A549 (cell line): ENCODE data around the gene SELENBP1. TPM values are rescaled to one million over a fixed set of nuclear protein-coding genes. Genes with fewer than 3 reads are reported as not detected.
A peak's percentile ranks its signal among the peaks of the same experiment; 100 is the strongest.

ENCODE experiments used
- ATAC-seq, 2 experiments: fragments of 200-7000 bp in 1 of 2; fragments of >200 bp in 1 of 2; cut with Nextera tagmentation in 1 of 2; cut with Tn5 transposase in 1 of 2; 3 replicates each; pipeline versions ENCODE4 v1.8.0 to v1.9.1; 2018 to 2020; ENCODE audit warnings: mild to moderate bottlenecking in 1 of 2, moderate library complexity in 1 of 2
- CTCF ChIA-PET: fragments of 300-600 bp; sonication (Branson Sonifier 250); formaldehyde crosslinking; extraction: SDS; loops from one replicate; lab custom pipeline; 2021; ENCODE audit warnings: antibody characterized with exemption, inconsistent platforms; lab: Yijun Ruan, JAX
- POLR2A ChIA-PET: fragments of 350-600 bp; formaldehyde crosslinking; extraction: SDS; loops from one replicate; lab custom pipeline; 2021; ENCODE audit warnings: antibody characterized with exemption, inconsistent platforms; lab: Yijun Ruan, JAX
- DNase-seq, 2 experiments: peaks; one replicate each; pipeline versions ENCODE4 v3.0.0 to v3.0.0-alpha.2; 2011 to 2016; ENCODE audit warnings: low read depth in 1 of 2, low spot score in 1 of 2
- FAIRE-seq: peaks from 2 replicates; lab custom pipeline; 2011; peaks lifted over from hg19 to GRCh38; lab: Jason Lieb, UNC
- H3K27ac ChIP-seq, 2 experiments: fragments of >200 bp; sonication (Bioruptor Twin); formaldehyde crosslinking; 3 replicates each; pipeline ENCODE4 v1.5.1; 2016 to 2017
- H3K4me1 ChIP-seq: fragments of >200 bp; sonication (Bioruptor Twin); formaldehyde crosslinking; 3 replicates; pipeline ENCODE4 v1.6.1; 2016
- H3K4me2 ChIP-seq: fragments of >200 bp; sonication (Bioruptor Twin); formaldehyde crosslinking; 3 replicates; pipeline ENCODE4 v1.6.1; 2016
- H3K4me3 ChIP-seq: fragments of >200 bp; sonication (Bioruptor Twin); formaldehyde crosslinking; 3 replicates; pipeline ENCODE4 v1.5.1; 2016
- H3K9me3 ChIP-seq: fragments of >200 bp; sonication (Bioruptor Twin); formaldehyde crosslinking; 3 replicates; pipeline ENCODE4 v1.6.1; 2016
- BCL3 ChIP-seq: fragments of >200 bp; sonication (Bioruptor Twin); formaldehyde crosslinking; IDR thresholded peaks from 3 replicates; pipeline ENCODE4 v1.6.1; 2016
- CHD2 ChIP-seq: fragments of 150-350 bp; IDR thresholded peaks from 2 replicates; pipeline ENCODE4 v1.6.1; 2014; ENCODE audit warnings: low read length; ENCODE audit not compliant: partially characterized antibody
- CHD4 ChIP-seq: fragments of 200-600 bp; sonication (generic); IDR thresholded peaks from 2 replicates; pipeline ENCODE4 v1.6.1; 2016; ENCODE audit warnings: antibody characterized with exemption, mild to moderate bottlenecking, borderline replicate concordance
- EHMT2 ChIP-seq: fragments of 200-600 bp; sonication (generic); IDR thresholded peaks from 2 replicates; pipeline ENCODE4 v1.6.1; 2016; ENCODE audit warnings: antibody characterized with exemption, low read depth, mild to moderate bottlenecking, moderate library complexity
- ESRRA ChIP-seq: fragments of 150-350 bp; IDR thresholded peaks from 2 replicates; pipeline ENCODE4 v1.6.1; 2014; ENCODE audit warnings: mild to moderate bottlenecking, low read length, borderline replicate concordance
- FOSL2 ChIP-seq, 2 experiments: fragments of 450-650 bp in 1 of 2; fragments of >200 bp in 1 of 2; sonication (Bioruptor Twin) in 1 of 2; formaldehyde crosslinking; IDR thresholded peaks; 2 replicates each; pipeline versions ENCODE4 v1.5.0 to v1.6.1; 2016 to 2020; ENCODE audit warnings: mild to moderate bottlenecking in 1 of 2, moderate library complexity in 1 of 2
- HES2 ChIP-seq: fragments of >200 bp; sonication (Bioruptor Twin); formaldehyde crosslinking; IDR thresholded peaks from 2 replicates; pipeline ENCODE4 v1.6.1; 2016
- HEYL ChIP-seq: fragments of 250-450 bp; sonication (Bioruptor Pico); IDR thresholded peaks from 2 replicates; pipeline ENCODE4 v1.8.0; 2021; ENCODE audit warnings: mild to moderate bottlenecking, moderate library complexity
- JUNB ChIP-seq: fragments of >200 bp; sonication (Bioruptor Twin); formaldehyde crosslinking; IDR thresholded peaks from 2 replicates; pipeline ENCODE4 v1.6.1; 2016
- MYC ChIP-seq: IDR thresholded peaks from 2 replicates; pipeline ENCODE4 v1.6.1; 2012; ENCODE audit warnings: mild to moderate bottlenecking, inconsistent platforms, low read length, improper control_type of control experiment, borderline replicate concordance
- NR3C1 ChIP-seq: fragments of >200 bp; sonication (Bioruptor Twin); formaldehyde crosslinking; IDR thresholded peaks from 3 replicates; pipeline ENCODE4 v1.6.1; 2017
- PBX3 ChIP-seq: IDR thresholded peaks from 2 replicates; pipeline ENCODE4 v1.6.1; 2012
- PHF8 ChIP-seq: fragments of 200-600 bp; sonication (generic); IDR thresholded peaks from 2 replicates; pipeline ENCODE4 v1.6.1; 2016; ENCODE audit warnings: low read depth, mild to moderate bottlenecking, antibody characterized with exemption, moderate library complexity, borderline replicate concordance
- POLR2A ChIP-seq: IDR thresholded peaks from 2 replicates; pipeline ENCODE4 v1.6.1; 2012; ENCODE audit warnings: mild to moderate bottlenecking, low read length
- POLR2AphosphoS2 ChIP-seq: conservative IDR thresholded peaks from 2 replicates; pipeline ENCODE4 v1.6.1; 2012; ENCODE audit warnings: low read length, improper control_type of control experiment, inconsistent platforms
- RNF2 ChIP-seq: fragments of 200-600 bp; sonication (generic); IDR thresholded peaks from 2 replicates; pipeline ENCODE4 v1.6.1; 2016; ENCODE audit warnings: low read depth, mild to moderate bottlenecking, antibody characterized with exemption, moderate library complexity, borderline replicate concordance
- SMC3 ChIP-seq: fragments of >200 bp; sonication (Bioruptor Twin); formaldehyde crosslinking; IDR thresholded peaks from 3 replicates; pipeline ENCODE4 v1.6.1; 2018; ENCODE audit warnings: inconsistent platforms
- TP53 ChIP-seq: fragments of 250-450 bp; sonication (Bioruptor Pico); IDR thresholded peaks from 2 replicates; pipeline ENCODE4 v1.5.0; 2021; ENCODE audit warnings: mild to moderate bottlenecking, moderate library complexity
- USF2 ChIP-seq: fragments of 450-650 bp; IDR thresholded peaks from 2 replicates; pipeline ENCODE4 v1.6.1; 2014; ENCODE audit warnings: antibody characterized with exemption
- ZC3H11A ChIP-seq: fragments of 450-650 bp; IDR thresholded peaks from 2 replicates; pipeline ENCODE4 v1.6.1; 2014; ENCODE audit warnings: antibody characterized with exemption, mild to moderate bottlenecking
- ZNF302 ChIP-seq: fragments of 250-450 bp; sonication (Bioruptor Pico); IDR thresholded peaks from 2 replicates; pipeline ENCODE4 v1.9.0; 2021; ENCODE audit warnings: inconsistent platforms, mild to moderate bottlenecking, moderate library complexity
- ZSCAN20 ChIP-seq: fragments of 250-450 bp; sonication (Bioruptor Pico); IDR thresholded peaks from 2 replicates; pipeline ENCODE4 v1.8.0; 2022; ENCODE audit warnings: mild to moderate bottlenecking, moderate library complexity
- WGBS: methylation state at CpG from one replicate; pipeline ENCODE4 v1.1.6; 2017; ENCODE audit errors: missing lambda C conversion rate; 5-methylcytosine and 5-hydroxymethylcytosine counted together
- polyA plus RNA-seq, 4 experiments: library from polyadenylated mRNA; depleted of rRNA in 3 of 4; stranded (reverse); fragments of >200 nt; fragmentation: RNase III in 1 of 4; extraction: RNeasy Plus Mini Kit Qiagen cat#74134 plus additional on column Dnase treatment in 1 of 4; gene quantifications; 2 replicates in 3 of 4; 3 replicates in 1 of 4; pipeline ENCODE4 v1.2.3, GENCODE V29; 2011 to 2017
- TF ChIP-seq, protein P1 (sequence below): fragments of >200 bp; sonication (Bioruptor Twin); formaldehyde crosslinking; IDR thresholded peaks from 3 replicates; pipeline ENCODE4 v1.5.1; 2016
- TF ChIP-seq, protein P2 (sequence below): fragments of 200-600 bp; sonication (generic); IDR thresholded peaks from 2 replicates; pipeline ENCODE4 v1.6.1; 2016; ENCODE audit warnings: antibody characterized with exemption, mild to moderate bottlenecking, moderate library complexity
- TF ChIP-seq, protein P3 (sequence below): IDR thresholded peaks from 2 replicates; pipeline ENCODE4 v1.6.1; 2012

Gene SELENBP1
- polyA plus RNA-seq, 2 of the 4 experiments (the other 2 are of a cell fraction), result 12.8 to 28.6 TPM

DNA sequence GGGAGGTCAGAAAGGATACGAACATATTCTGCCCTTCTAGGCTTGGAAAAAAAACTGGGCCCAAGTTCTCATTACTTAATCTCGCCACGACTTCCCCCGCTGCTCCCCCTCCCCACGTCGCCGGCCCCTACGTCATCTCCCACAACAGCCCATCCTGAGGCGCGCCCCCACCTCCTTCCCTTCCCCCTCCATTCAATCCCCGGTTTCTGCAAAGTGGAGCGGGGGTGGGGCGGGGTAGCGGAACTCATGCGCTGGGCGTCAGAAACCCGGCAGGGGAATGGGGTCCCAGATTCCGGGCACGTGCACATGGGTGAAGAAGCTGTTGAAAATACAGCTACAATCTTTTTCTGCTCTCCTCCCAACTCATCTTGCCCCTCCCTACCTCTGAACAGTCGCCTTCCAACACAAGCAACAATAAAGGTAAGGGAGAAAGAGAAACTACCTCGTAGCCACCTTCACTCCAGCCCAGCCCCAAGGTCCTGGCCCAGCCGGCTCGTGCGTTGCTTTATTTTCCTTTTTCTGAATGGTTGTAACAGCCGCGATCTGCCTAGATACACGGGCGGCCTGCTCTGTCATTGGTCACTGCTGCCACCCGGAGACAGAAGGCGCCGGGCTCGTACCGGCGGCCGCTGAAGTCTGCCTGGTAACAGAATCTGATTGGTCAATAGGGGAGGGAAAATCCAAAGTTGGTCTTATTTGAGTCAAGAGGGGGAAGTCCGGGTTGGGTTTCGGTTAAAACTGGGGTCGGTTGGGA lies 25.6 kb downstream of the SELENBP1 start, which contains the start of gene RFX5 (continued):
- TF ChIP-seq USF2 (0 out of 2 replicates have a peak, but pooled peaks have one; percentile 34), MYC (peak; percentile 83; the same call in 1 of the 2 replicates), CHD2 (peak; percentile 65), PBX3 (no peak), POLR2A (peak; percentile 33), SMC3 (no peak)
- TF ChIP-seq, all 56 proteins: peak for 11

DNA sequence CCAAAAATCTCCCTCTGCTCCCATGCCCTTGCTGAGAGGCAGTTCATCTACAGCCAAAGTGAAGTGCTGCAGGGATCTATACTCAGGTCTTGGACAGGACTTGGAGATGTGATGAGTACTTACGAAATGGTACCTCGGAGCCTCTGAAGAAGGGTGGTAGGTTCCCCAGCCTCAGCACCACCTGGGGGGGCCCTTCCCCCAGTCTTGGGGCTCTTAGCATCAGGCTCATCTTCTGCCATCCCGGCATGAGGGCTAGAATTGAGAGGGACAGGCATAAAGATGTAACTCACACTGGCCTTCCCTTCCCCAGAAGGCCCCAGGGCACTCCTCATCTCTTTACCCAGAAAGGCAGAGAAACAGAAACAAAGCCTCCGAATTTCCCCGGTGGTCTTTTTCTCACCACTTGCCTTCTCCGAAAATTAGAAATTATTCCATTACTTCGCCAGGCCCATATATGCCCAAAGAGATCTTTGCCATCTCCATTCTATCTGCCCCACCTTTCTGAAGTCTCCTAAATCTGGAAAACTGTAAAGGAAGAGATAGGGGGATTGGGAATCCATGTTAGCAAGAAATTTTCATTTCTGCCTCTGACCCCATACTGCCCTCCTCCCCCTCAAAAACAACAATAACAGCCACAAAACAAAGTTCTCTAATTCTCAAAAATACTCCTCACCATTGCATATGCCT lies 26.3 kb downstream of the SELENBP1 start:
- Histone ChIP-seq H3K4me1 (peaks cover 16% of the 10 kb centered on the region), H3K9me3 (no peaks in the 10 kb centered on the region), H3K4me3 (peak overlapping the region; percentile 65), H3K4me2 (peak overlapping the region; percentile 93), H3K27ac (peak overlapping the region; percentile 89 to 91)
- ChIA-PET CTCF (interaction anchor here (1.3 to 11.2 kb wide), 2 partner anchors 34 to 490 kb away, joined by 4 to 831 read pairs; partner anchors contain the start of gene PI4KB), POLR2A (interaction anchor here (2.0 kb wide), 1 partner anchor 53 kb away, joined by 9 read pairs; the partner anchor contains the start of gene PSMB4)
- no peak for FAIRE-seq
- ATAC-seq, result no peak
- 58% methylated on average over 7 of the region's 7 CpGs for WGBS
- TF ChIP-seq NR3C1 (no peak), ZNF302 (CRISPR knock-in tag) (no peak), HES2 (no peak), ZSCAN20 (CRISPR knock-in tag) (no peak), ESRRA (no peak), POLR2AphosphoS2 (no peak), BCL3 (no peak), TP53 (CRISPR knock-in tag) (no peak), JUNB (no peak), PHF8 (no peak), HEYL (CRISPR knock-in tag) (no peak), CHD4 (no peak), FOSL2 (IDR thresholded peaks at IDR 0.05) (no peak), FOSL2 (CRISPR knock-in tag; IDR thresholded peaks at IDR 0.05) (no peak), EHMT2 (no peak), ZC3H11A (no peak), PBX3 (no peak), RNF2 (no peak)
- TF ChIP-seq, protein P1, sequence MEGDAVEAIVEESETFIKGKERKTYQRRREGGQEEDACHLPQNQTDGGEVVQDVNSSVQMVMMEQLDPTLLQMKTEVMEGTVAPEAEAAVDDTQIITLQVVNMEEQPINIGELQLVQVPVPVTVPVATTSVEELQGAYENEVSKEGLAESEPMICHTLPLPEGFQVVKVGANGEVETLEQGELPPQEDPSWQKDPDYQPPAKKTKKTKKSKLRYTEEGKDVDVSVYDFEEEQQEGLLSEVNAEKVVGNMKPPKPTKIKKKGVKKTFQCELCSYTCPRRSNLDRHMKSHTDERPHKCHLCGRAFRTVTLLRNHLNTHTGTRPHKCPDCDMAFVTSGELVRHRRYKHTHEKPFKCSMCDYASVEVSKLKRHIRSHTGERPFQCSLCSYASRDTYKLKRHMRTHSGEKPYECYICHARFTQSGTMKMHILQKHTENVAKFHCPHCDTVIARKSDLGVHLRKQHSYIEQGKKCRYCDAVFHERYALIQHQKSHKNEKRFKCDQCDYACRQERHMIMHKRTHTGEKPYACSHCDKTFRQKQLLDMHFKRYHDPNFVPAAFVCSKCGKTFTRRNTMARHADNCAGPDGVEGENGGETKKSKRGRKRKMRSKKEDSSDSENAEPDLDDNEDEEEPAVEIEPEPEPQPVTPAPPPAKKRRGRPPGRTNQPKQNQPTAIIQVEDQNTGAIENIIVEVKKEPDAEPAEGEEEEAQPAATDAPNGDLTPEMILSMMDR, result no peak
- TF ChIP-seq, protein P2, sequence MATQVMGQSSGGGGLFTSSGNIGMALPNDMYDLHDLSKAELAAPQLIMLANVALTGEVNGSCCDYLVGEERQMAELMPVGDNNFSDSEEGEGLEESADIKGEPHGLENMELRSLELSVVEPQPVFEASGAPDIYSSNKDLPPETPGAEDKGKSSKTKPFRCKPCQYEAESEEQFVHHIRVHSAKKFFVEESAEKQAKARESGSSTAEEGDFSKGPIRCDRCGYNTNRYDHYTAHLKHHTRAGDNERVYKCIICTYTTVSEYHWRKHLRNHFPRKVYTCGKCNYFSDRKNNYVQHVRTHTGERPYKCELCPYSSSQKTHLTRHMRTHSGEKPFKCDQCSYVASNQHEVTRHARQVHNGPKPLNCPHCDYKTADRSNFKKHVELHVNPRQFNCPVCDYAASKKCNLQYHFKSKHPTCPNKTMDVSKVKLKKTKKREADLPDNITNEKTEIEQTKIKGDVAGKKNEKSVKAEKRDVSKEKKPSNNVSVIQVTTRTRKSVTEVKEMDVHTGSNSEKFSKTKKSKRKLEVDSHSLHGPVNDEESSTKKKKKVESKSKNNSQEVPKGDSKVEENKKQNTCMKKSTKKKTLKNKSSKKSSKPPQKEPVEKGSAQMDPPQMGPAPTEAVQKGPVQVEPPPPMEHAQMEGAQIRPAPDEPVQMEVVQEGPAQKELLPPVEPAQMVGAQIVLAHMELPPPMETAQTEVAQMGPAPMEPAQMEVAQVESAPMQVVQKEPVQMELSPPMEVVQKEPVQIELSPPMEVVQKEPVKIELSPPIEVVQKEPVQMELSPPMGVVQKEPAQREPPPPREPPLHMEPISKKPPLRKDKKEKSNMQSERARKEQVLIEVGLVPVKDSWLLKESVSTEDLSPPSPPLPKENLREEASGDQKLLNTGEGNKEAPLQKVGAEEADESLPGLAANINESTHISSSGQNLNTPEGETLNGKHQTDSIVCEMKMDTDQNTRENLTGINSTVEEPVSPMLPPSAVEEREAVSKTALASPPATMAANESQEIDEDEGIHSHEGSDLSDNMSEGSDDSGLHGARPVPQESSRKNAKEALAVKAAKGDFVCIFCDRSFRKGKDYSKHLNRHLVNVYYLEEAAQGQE, result no peak
- TF ChIP-seq, protein P3, sequence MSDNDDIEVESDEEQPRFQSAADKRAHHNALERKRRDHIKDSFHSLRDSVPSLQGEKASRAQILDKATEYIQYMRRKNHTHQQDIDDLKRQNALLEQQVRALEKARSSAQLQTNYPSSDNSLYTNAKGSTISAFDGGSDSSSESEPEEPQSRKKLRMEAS, result no peak
- no peak for DNase-seq
